Measurements from ENCODE around the gene IQCH. TPM values are rescaled to one million over a fixed set of nuclear protein-coding genes. Genes with fewer than 3 reads are reported as not detected.

The IQCH gene
- total and polyA plus RNA-seq, 9 of the 15 experiments (the other 6 are each of a cell fraction or from before 2014, with no cell fraction given) = 1.8 to 3.9 (median 2.7) TPM

- Histone ChIP-seq H3K9me1 (ENCODE audit: control insufficient read depth, insufficient read depth, low read length) (no peaks in the 10 kb centered on the region), H3K27me3 (ENCODE audit: control insufficient read depth in 2 of 2, insufficient read depth in 2 of 2, low read length in 2 of 2) (no peaks in the 10 kb centered on the region), H3K27ac (ENCODE audit: extremely low read depth, low read depth, low read length) (no peak overlapping the region), H3K4me2 (ENCODE audit: insufficient read depth, low read length) (no peak overlapping the region), H3K9me3 (replicated peaks; ENCODE audit: control insufficient read depth, insufficient read depth, low read depth, low read length) (no peaks in the 10 kb centered on the region), H3K79me2 (ENCODE audit: control insufficient read depth, insufficient read depth, low read length) (no peaks in the 10 kb centered on the region), H3K9ac (ENCODE audit: insufficient read depth in 1 of 2, low read depth in 2 of 2, low read length in 2 of 2) (no peak overlapping the region), H3K4me3 (no peak overlapping the region), H3K4me1 (replicated peaks in 1 of 2; ENCODE audit: control insufficient read depth in 2 of 2, insufficient read depth in 2 of 2, low read length in 2 of 2) (peaks cover 0 to 14% of the 10 kb centered on the region in 2 experiments; a peak in 3 of 5 replicates), H4K20me1 (replicated peaks; ENCODE audit: control insufficient read depth, insufficient read depth, low read length) (no peaks in the 10 kb centered on the region), H2AFZ (ENCODE audit: low read depth, low read length) (no peak overlapping the region), H3K36me3 (ENCODE audit: control insufficient read depth, insufficient read depth, low read length) (no peaks in the 10 kb centered on the region)
- POLR2A ChIA-PET = interaction anchor here (0.6 kb wide), 1 partner anchor 10 kb away, joined by 3 read pairs; no protein-coding TSS in a partner anchor
- no peak for ATAC-seq
- TF ChIP-seq FOS (IDR thresholded peaks at IDR 0.05; ENCODE audit: extremely low read depth, insufficient read length) = no peak
- no peak for TF ChIP-seq ZBTB17 (CRISPR knock-in tag; IDR thresholded peaks at IDR 0.05)
- TF ChIP-seq HMG20B (CRISPR knock-in tag; IDR thresholded peaks at IDR 0.05) = no peak
- TF ChIP-seq NELFE (IDR thresholded peaks at IDR 0.05; ENCODE audit: insufficient read depth, insufficient read length) = no peak
- no peak for TF ChIP-seq SMAD2 (IDR thresholded peaks at IDR 0.05; ENCODE audit: low read depth, low read length)
- no peak for TF ChIP-seq MCM7 (IDR thresholded peaks at IDR 0.05)
- TF ChIP-seq FOXJ2 (tag; IDR thresholded peaks at IDR 0.05) = no peak
- no peak for TF ChIP-seq CAMTA2 (CRISPR knock-in tag; conservative IDR thresholded peaks at IDR 0.05)
- intact Hi-C loops (cut with micrococcal nuclease) = no loop called here
- FAIRE-seq = peak; percentile 19
- CTCF ChIA-PET (ENCODE audit: low intra/inter-chr PET ratio) = no interaction called here
- in situ Hi-C loops (cut with MboI) = no loop called here
- BruUV-seq (replicated peaks) = no TSS peak
- WGBS (ENCODE audit: insufficient coverage, low coverage, missing lambda C conversion rate) = 11% methylated on average over 3 of the region's 3 CpGs
- no peak for DNase-seq (ENCODE audit: extremely low read depth in 1 of 4, low spot score in 3 of 4)
These were observed 215.1 kb downstream of the IQCH start for GRCh38 chr15:67469680-67470079.

GRCh38 chr15:67472957-67473356 is 218.4 kb downstream of the IQCH start:
- Histone ChIP-seq H3K27me3 (ENCODE audit: control insufficient read depth in 2 of 2, insufficient read depth in 2 of 2, low read length in 2 of 2) (no peaks in the 10 kb centered on the region), H3K4me3 (no peak overlapping the region), H3K9me1 (ENCODE audit: control insufficient read depth, insufficient read depth, low read length) (no peaks in the 10 kb centered on the region), H3K36me3 (ENCODE audit: control insufficient read depth, insufficient read depth, low read length) (no peaks in the 10 kb centered on the region), H3K4me2 (ENCODE audit: insufficient read depth, low read length) (no peak overlapping the region), H3K27ac (ENCODE audit: extremely low read depth, low read depth, low read length) (no peak overlapping the region), H3K79me2 (ENCODE audit: control insufficient read depth, insufficient read depth, low read length) (no peaks in the 10 kb centered on the region), H3K4me1 (replicated peaks in 1 of 2; ENCODE audit: control insufficient read depth in 2 of 2, insufficient read depth in 2 of 2, low read length in 2 of 2) (no peaks in the 10 kb centered on the region), H3K9ac (ENCODE audit: insufficient read depth in 1 of 2, low read depth in 2 of 2, low read length in 2 of 2) (no peak overlapping the region), H4K20me1 (replicated peaks; ENCODE audit: control insufficient read depth, insufficient read depth, low read length) (no peaks in the 10 kb centered on the region), H3K9me3 (replicated peaks; ENCODE audit: control insufficient read depth, insufficient read depth, low read depth, low read length) (no peaks in the 10 kb centered on the region), H2AFZ (ENCODE audit: low read depth, low read length) (no peak overlapping the region)
- in situ Hi-C loops (cut with MboI) = no loop called here
- CTCF ChIA-PET (ENCODE audit: low intra/inter-chr PET ratio) = no interaction called here
- no TSS peak for BruUV-seq (replicated peaks)
- POLR2A ChIA-PET = interaction anchor here (0.6 kb wide), 1 partner anchor 362 kb away, joined by 3 read pairs; no protein-coding TSS in a partner anchor
- DNase-seq (ENCODE audit: extremely low read depth in 1 of 4, low spot score in 3 of 4) (no peak), ATAC-seq (no peak), FAIRE-seq (no peak)
- 22% methylated on average over 1 of the region's 1 CpG for WGBS (ENCODE audit: insufficient coverage, low coverage, missing lambda C conversion rate)
- intact Hi-C loops (cut with micrococcal nuclease) = no loop called here
- TF ChIP-seq ZBTB49 (CRISPR knock-in tag; IDR thresholded peaks at IDR 0.05; ENCODE audit: borderline replicate concordance) (no peak), POLR3A (IDR thresholded peaks at IDR 0.05; ENCODE audit: borderline replicate concordance, extremely low read depth, insufficient read depth, insufficient read length) (no peak), CAMTA2 (CRISPR knock-in tag; conservative IDR thresholded peaks at IDR 0.05) (no peak), TFAM (CRISPR knock-in tag; conservative IDR thresholded peaks at IDR 0.05) (no peak), KDM4B (IDR thresholded peaks at IDR 0.05; ENCODE audit: borderline replicate concordance in 2 of 2, low read depth in 1 of 2) (no peak), ZFP1 (CRISPR knock-in tag; IDR thresholded peaks at IDR 0.05) (no peak), TCF7L2 (IDR thresholded peaks at IDR 0.05; ENCODE audit: low read depth, low read length) (no peak), CTBP1 (IDR thresholded peaks at IDR 0.05; ENCODE audit: borderline replicate concordance) (no peak), PHTF2 (CRISPR knock-in tag; IDR thresholded peaks at IDR 0.05) (no peak), NELFE (IDR thresholded peaks at IDR 0.05; ENCODE audit: insufficient read depth, insufficient read length) (no peak), DNMT1 (IDR thresholded peaks at IDR 0.05) (no peak)

Measured in K562 (cell line).